HG02642 (cell line): ENCODE data around the gene CPZ.

Source experiments
- ATAC-seq: cut with Tn5 transposase; IDR thresholded peaks from one replicate; pipeline ENCODE4 v1.9.1; 2021; ENCODE audit warnings: mild to moderate bottlenecking; ENCODE audit not compliant: unreplicated experiment, poor library complexity

The CPZ gene

GRCh38 chr4:8593264-8594096 is 915 bp downstream of the CPZ start:
- no peak for ATAC-seq

- no peak for ATAC-seq
Measured at GRCh38 chr4:8594097-8595038, 1.8 kb downstream of the CPZ start.

GRCh38 chr4:8595237-8596087 is 2.9 kb downstream of the CPZ start:
- ATAC-seq, result no peak

GRCh38 chr4:8596891-8597290 is 4.3 kb downstream of the CPZ start:
- ATAC-seq, result no peak

- no peak for ATAC-seq
Measured at GRCh38 chr4:8597319-8597718, 4.8 kb downstream of the CPZ start.

- no peak for ATAC-seq
Measured at GRCh38 chr4:8597791-8598190, 5.2 kb downstream of the CPZ start.

- no peak for ATAC-seq
Measured at GRCh38 chr4:8598391-8599090, 6.0 kb downstream of the CPZ start.

- no peak for ATAC-seq
Measured at GRCh38 chr4:8599091-8599460, 6.5 kb downstream of the CPZ start.

GRCh38 chr4:8599657-8600056 is 7.1 kb downstream of the CPZ start:
- ATAC-seq, result no peak

- ATAC-seq, result no peak
Measured at GRCh38 chr4:8600266-8600665, 7.7 kb downstream of the CPZ start.

- ATAC-seq, result no peak
Measured at GRCh38 chr4:8600686-8601085, 8.1 kb downstream of the CPZ start.

- no peak for ATAC-seq
Measured at GRCh38 chr4:8601086-8601485, 8.5 kb downstream of the CPZ start.

GRCh38 chr4:8601556-8601955 is 9.0 kb downstream of the CPZ start:
- ATAC-seq, result no peak

GRCh38 chr4:8602686-8603430 is 10.3 kb downstream of the CPZ start:
- ATAC-seq, result no peak

- no peak for ATAC-seq
Measured at GRCh38 chr4:8603931-8604330, 11.4 kb downstream of the CPZ start.

GRCh38 chr4:8605289-8605688 is 12.7 kb downstream of the CPZ start:
- ATAC-seq, result no peak

GRCh38 chr4:8606476-8606875 is 13.9 kb downstream of the CPZ start:
- ATAC-seq, result no peak

- ATAC-seq, result no peak
Measured at GRCh38 chr4:8606966-8607365, 14.4 kb downstream of the CPZ start.
